Subcutaneous abdominal adipose tissue (tissue), 5 donors: ENCODE results near the gene PGK2.

Source experiments
- H3K27ac ChIP-seq: one replicate; pipeline ENCODE4 v1.7.0; 2013; ENCODE audit warnings: low read depth, mild to moderate bottlenecking, inconsistent platforms, low read length, moderate library complexity
- H3K27me3 ChIP-seq, 5 donors: one replicate each; pipeline ENCODE4 v1.7.0; 2013; ENCODE audit warnings: low read length in 5 of 5, inconsistent platforms in 1 of 5; ENCODE audit not compliant: control insufficient read depth in 5 of 5, insufficient read depth in 4 of 5
- H3K36me3 ChIP-seq, 5 donors: one replicate each; pipeline ENCODE4 v1.7.0; 2013; ENCODE audit warnings: low read length in 5 of 5; ENCODE audit not compliant: control insufficient read depth in 5 of 5, insufficient read depth in 5 of 5
- H3K4me1 ChIP-seq, 5 donors: one replicate each; pipeline ENCODE4 v1.7.0; 2013; ENCODE audit warnings: low read length in 5 of 5, mild to moderate bottlenecking in 3 of 5, moderate library complexity in 1 of 5; ENCODE audit not compliant: control insufficient read depth in 5 of 5, insufficient read depth in 5 of 5
- H3K4me3 ChIP-seq, 5 donors: one replicate each; pipeline ENCODE4 v1.7.0; 2013; ENCODE audit warnings: low read length in 5 of 5, low read depth in 1 of 5
- H3K9ac ChIP-seq, 5 donors: one replicate each; pipeline ENCODE4 v1.7.0; 2013; ENCODE audit warnings: low read length in 5 of 5, mild to moderate bottlenecking in 4 of 5, moderate library complexity in 3 of 5
- H3K9me3 ChIP-seq, 5 donors: one replicate each; pipeline ENCODE4 v1.7.0; 2013; ENCODE audit warnings: low read length in 5 of 5; ENCODE audit not compliant: control insufficient read depth in 5 of 5
- donor health status: healthy.
- donor health status: healthy.
- donor health status: healthy.
- donor health status: healthy.
- donor health status: healthy.

The PGK2 gene

DNA sequence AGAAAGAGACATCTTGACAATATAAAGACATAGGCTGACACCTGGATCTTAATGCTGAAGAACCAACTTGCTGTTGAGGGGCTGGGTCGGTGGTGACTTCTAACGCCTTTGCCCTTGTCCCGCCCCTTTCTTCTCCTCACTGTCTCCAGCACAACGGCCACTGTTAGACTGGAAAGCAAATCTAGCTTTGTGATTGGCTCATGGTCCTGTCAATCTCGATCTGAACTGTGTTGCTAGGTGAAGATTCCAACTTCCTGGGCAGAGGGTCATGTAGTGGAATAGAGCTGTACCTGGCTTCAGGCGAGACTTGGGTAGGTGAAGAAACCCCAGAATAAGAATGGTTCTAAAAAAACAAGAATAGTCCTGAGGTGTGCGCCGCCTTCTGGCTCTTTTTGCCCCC lies at the start of gene PGK2:
Gene PGK2, minus strand, starts transcription at position 110 of the 400 bp plus-strand sequence. Its CDS starts 98 bp downstream, at position 12.
- no peaks in the 10 kb centered on the region for H3K27me3 ChIP-seq
- H3K9me3 ChIP-seq: peaks cover 0 to 6% (median 2%) of the 10 kb centered on the region in 5 donors
- no peaks in the 10 kb centered on the region for H3K36me3 ChIP-seq
- H3K9ac ChIP-seq: no peak within 1 kb of the TSS
- H3K27ac ChIP-seq: no peak within 1 kb of the TSS
- no peaks in the 10 kb centered on the region for H3K4me1 ChIP-seq
- no peak within 1 kb of the TSS for H3K4me3 ChIP-seq

GRCh38 chr6:49835140-49835539 lies 48.1 kb upstream of the PGK2 start:
- Histone ChIP-seq H3K9me3 (no peaks in the 10 kb centered on the region), H3K27me3 (no peaks in the 10 kb centered on the region), H3K4me3 (no peak overlapping the region), H3K27ac (no peak overlapping the region), H3K4me1 (no peaks in the 10 kb centered on the region), H3K9ac (no peak overlapping the region), H3K36me3 (no peaks in the 10 kb centered on the region)

GRCh38 chr6:49833386-49833785 lies 46.3 kb upstream of the PGK2 start:
- H3K9me3 ChIP-seq: no peaks in the 10 kb centered on the region
- no peak overlapping the region for H3K9ac ChIP-seq
- no peaks in the 10 kb centered on the region for H3K36me3 ChIP-seq
- H3K4me1 ChIP-seq: no peaks in the 10 kb centered on the region
- H3K27me3 ChIP-seq: no peaks in the 10 kb centered on the region
- no peak overlapping the region for H3K4me3 ChIP-seq
- H3K27ac ChIP-seq: no peak overlapping the region

GRCh38 chr6:49826743-49827406 lies 39.8 kb upstream of the PGK2 start:
- no peak overlapping the region for H3K27ac ChIP-seq
- H3K36me3 ChIP-seq: no peaks in the 10 kb centered on the region
- no peaks in the 10 kb centered on the region for H3K27me3 ChIP-seq
- H3K9ac ChIP-seq: no peak overlapping the region
- no peaks in the 10 kb centered on the region for H3K4me1 ChIP-seq
- H3K4me3 ChIP-seq: no peak overlapping the region
- no peaks in the 10 kb centered on the region for H3K9me3 ChIP-seq

DNA sequence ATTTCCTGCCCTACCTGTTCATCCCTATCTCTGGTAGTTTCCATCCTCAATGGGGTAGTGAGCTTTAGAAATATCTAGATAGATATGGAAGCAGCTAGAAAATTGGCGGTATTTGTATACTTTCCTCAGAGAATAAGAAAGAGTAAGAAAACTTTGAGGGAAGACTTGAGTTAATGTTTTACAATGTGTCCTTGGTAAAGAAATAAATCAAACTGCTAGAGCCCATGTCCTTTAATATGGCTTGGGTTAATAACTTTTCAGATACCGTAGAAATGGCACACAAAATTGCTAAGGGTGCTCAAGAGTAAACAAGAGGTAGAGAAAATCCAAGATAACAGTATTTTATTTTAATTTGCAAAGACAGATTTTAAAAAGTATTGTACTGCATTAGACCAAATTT lies 28.1 kb upstream of the PGK2 start:
- Histone ChIP-seq H3K36me3 (no peaks in the 10 kb centered on the region), H3K4me1 (no peaks in the 10 kb centered on the region), H3K9ac (no peak overlapping the region), H3K27ac (no peak overlapping the region), H3K27me3 (no peaks in the 10 kb centered on the region), H3K9me3 (no peaks in the 10 kb centered on the region), H3K4me3 (no peak overlapping the region)

- H3K9ac ChIP-seq: no peak overlapping the region
- no peaks in the 10 kb centered on the region for H3K9me3 ChIP-seq
- no peak overlapping the region for H3K4me3 ChIP-seq
- H3K27ac ChIP-seq: no peak overlapping the region
- H3K27me3 ChIP-seq: no peaks in the 10 kb centered on the region
- H3K4me1 ChIP-seq: no peaks in the 10 kb centered on the region
- no peaks in the 10 kb centered on the region for H3K36me3 ChIP-seq
Observed at GRCh38 chr6:49813248-49813647, 26.2 kb upstream of the PGK2 start.

GRCh38 chr6:49806145-49806544 lies 19.1 kb upstream of the PGK2 start:
- no peak overlapping the region for H3K9ac ChIP-seq
- H3K4me1 ChIP-seq: no peaks in the 10 kb centered on the region
- H3K27me3 ChIP-seq: no peaks in the 10 kb centered on the region
- H3K4me3 ChIP-seq: no peak overlapping the region
- H3K9me3 ChIP-seq: no peaks in the 10 kb centered on the region
- H3K36me3 ChIP-seq: no peaks in the 10 kb centered on the region
- no peak overlapping the region for H3K27ac ChIP-seq

DNA sequence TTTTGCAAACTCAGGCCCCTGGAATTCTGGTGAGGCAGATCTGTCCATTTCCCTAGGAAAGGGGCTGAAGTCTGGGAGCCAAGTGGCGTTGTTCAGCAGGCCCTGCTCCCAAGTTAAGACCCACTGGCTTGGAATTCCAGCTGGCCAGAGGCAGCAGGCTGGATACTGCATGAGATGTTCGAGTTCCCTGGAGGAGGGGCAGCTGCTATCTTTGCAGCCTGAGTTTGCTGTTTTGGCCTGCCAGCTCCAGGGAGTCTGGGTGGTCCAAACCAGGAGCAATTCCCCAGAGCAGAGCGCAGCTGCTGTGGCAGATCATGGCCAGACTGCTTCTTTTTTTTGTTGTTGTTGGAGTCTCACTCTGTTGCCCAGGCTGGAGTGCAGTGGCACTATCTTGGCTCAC lies 18.2 kb upstream of the PGK2 start:
- Histone ChIP-seq H3K27me3 (no peaks in the 10 kb centered on the region), H3K4me1 (no peaks in the 10 kb centered on the region), H3K9ac (no peak overlapping the region), H3K4me3 (no peak overlapping the region), H3K9me3 (no peaks in the 10 kb centered on the region), H3K36me3 (no peaks in the 10 kb centered on the region), H3K27ac (no peak overlapping the region)

GRCh38 chr6:49801525-49801924 lies 14.4 kb upstream of the PGK2 start:
- Histone ChIP-seq H3K4me1 (no peaks in the 10 kb centered on the region), H3K27ac (no peak overlapping the region), H3K27me3 (no peaks in the 10 kb centered on the region), H3K4me3 (no peak overlapping the region), H3K9ac (no peak overlapping the region), H3K36me3 (no peaks in the 10 kb centered on the region), H3K9me3 (no peaks in the 10 kb centered on the region)

DNA sequence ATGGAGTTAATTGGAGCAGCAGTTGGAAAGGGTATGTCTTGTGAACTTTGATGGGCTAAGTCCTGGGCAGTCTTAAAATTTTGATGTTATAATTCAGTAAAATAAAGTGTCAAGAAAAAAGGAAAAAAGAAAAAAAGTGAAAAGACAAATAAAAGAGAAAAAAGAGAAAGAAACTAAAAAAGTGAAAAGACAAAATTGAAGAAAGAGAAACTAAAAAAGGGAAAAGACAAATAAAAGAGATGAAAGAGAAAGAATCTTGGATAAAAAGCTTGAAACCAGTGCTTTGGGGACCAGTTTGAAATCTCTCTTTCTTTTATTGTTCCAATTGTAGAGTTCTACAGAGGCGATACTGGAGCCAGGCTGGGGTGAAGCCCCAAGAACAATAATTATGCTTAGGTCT lies 12.0 kb upstream of the PGK2 start:
- Histone ChIP-seq H3K4me1 (no peaks in the 10 kb centered on the region), H3K27ac (no peak overlapping the region), H3K4me3 (no peak overlapping the region), H3K27me3 (no peaks in the 10 kb centered on the region), H3K36me3 (no peaks in the 10 kb centered on the region), H3K9ac (no peak overlapping the region), H3K9me3 (no peaks in the 10 kb centered on the region)
